Caco-2 (cell line): ENCODE measurements around the gene IL1RAPL2. TPM values are rescaled to one million over a fixed set of nuclear protein-coding genes. Genes with fewer than 3 reads are reported as not detected.

ENCODE experiments used
- BruUV-seq: library from RNA; stranded (reverse); fragments of 400-500 nt; replicated peaks from 2 replicates; lab custom pipeline; 2021; lab: Mats Ljungman, UMichigan
- CTCF ChIA-PET: fragments of 300-600 bp; sonication (Branson Sonifier 250); formaldehyde crosslinking; loops from one replicate; lab custom pipeline; 2022; ENCODE audit warnings: antibody characterized with exemption; lab: Charles Lee
- POLR2A ChIA-PET: fragments of 300-600 bp; sonication (Branson Sonifier 250); formaldehyde crosslinking; loops from one replicate; lab custom pipeline; 2022; ENCODE audit warnings: antibody characterized with exemption; lab: Charles Lee
- DNase-seq, 2 experiments: peaks; one replicate each; pipeline versions ENCODE4 v3.0.0 to v3.0.0-alpha.2; 2020 to 2022
- H3K27me3 ChIP-seq: replicated peaks from 2 replicates; pipeline ENCODE4 v1.6.0; 2011; ENCODE audit warnings: low read length; ENCODE audit not compliant: control insufficient read depth, insufficient read depth
- H3K36me3 ChIP-seq: 2 replicates; pipeline ENCODE4 v1.5.1; 2011; ENCODE audit warnings: low read length; ENCODE audit not compliant: control insufficient read depth, insufficient read depth
- H3K4me1 ChIP-seq: fragments of 250-450 bp; sonication (Bioruptor Pico); 2 replicates; pipeline ENCODE4 v1.5.1; 2020; ENCODE audit warnings: mild to moderate bottlenecking
- H3K4me3 ChIP-seq: 2 replicates; pipeline ENCODE4 v1.5.1; 2011; ENCODE audit warnings: low read depth, mild to moderate bottlenecking, control low read depth, low read length
- H3K9me3 ChIP-seq: fragments of 250-450 bp; sonication (Bioruptor Pico); 2 replicates; pipeline ENCODE4 v1.5.1; 2020; ENCODE audit warnings: mild to moderate bottlenecking, moderate library complexity
- H3K27ac Mint-ChIP-seq: one replicate; pipeline ENCODE4 v1.8.0; 2022; ENCODE audit warnings: mixed read lengths; ENCODE audit not compliant: unreplicated experiment
- H3K27me3 Mint-ChIP-seq: one replicate; pipeline ENCODE4 v1.8.0; 2022; ENCODE audit warnings: mixed read lengths; ENCODE audit not compliant: insufficient read depth, unreplicated experiment
- H3K36me3 Mint-ChIP-seq: one replicate; pipeline ENCODE4 v1.8.0; 2022; ENCODE audit warnings: mild to moderate bottlenecking, mixed read lengths; ENCODE audit not compliant: insufficient read depth, unreplicated experiment
- H3K4me1 Mint-ChIP-seq: one replicate; pipeline ENCODE4 v1.8.0; 2022; ENCODE audit warnings: low read depth, mixed read lengths; ENCODE audit not compliant: unreplicated experiment
- H3K4me3 Mint-ChIP-seq: one replicate; pipeline ENCODE4 v1.8.0; 2022; ENCODE audit warnings: mild to moderate bottlenecking, moderate library complexity, mixed read lengths; ENCODE audit not compliant: unreplicated experiment
- H3K9me3 Mint-ChIP-seq: one replicate; pipeline ENCODE4 v1.8.0; 2022; ENCODE audit warnings: mixed read lengths; ENCODE audit not compliant: unreplicated experiment
- intact Hi-C: fragments of 100-400 bp; cut with micrococcal nuclease; formaldehyde crosslinking; loops from one replicate; pipeline ENCODE4 v1.10.0; 2022; ENCODE audit not compliant: unreplicated experiment
- total RNA-seq: library from RNA; stranded (reverse); gene quantifications from 2 replicates; pipeline ENCODE4 v1.2.3, GENCODE V29; 2022
- TF ChIP-seq, protein P1 (sequence below), 2 experiments: fragments of 200-600 bp in 1 of 2; IDR thresholded peaks; 1 replicate in 1 of 2; 2 replicates in 1 of 2; pipeline versions ENCODE4 v1.5.1 to v1.8.0; 2011 to 2022; ENCODE audit warnings: antibody characterized with exemption in 1 of 2, control low read depth in 1 of 2, inconsistent platforms in 1 of 2, low read depth in 1 of 2, low read length in 1 of 2, mild to moderate bottlenecking in 1 of 2, moderate library complexity in 1 of 2; ENCODE audit not compliant: insufficient read depth in 1 of 2, severe bottlenecking in 1 of 2, unreplicated experiment in 1 of 2

The IL1RAPL2 gene
- total RNA-seq, 1 experiment from 2014 or later, result not detected

GRCh38 chrX:104929324-104929723, 363.3 kb downstream of the IL1RAPL2 start:
- H3K4me1 Mint-ChIP-seq, result no peaks in the 10 kb centered on the region
- H3K9me3 ChIP-seq, result no peaks in the 10 kb centered on the region
- no peak overlapping the region for H3K27ac Mint-ChIP-seq
- no peaks in the 10 kb centered on the region for H3K27me3 Mint-ChIP-seq
- intact Hi-C loops, result no loop called here
- no TSS peak for BruUV-seq
- ChIA-PET POLR2A (no interaction called here), CTCF (no interaction called here)
- H3K36me3 ChIP-seq, result no peaks in the 10 kb centered on the region
- no peak overlapping the region for H3K4me3 Mint-ChIP-seq
- no peaks in the 10 kb centered on the region for H3K27me3 ChIP-seq
- H3K4me1 ChIP-seq, result no peaks in the 10 kb centered on the region
- no peak for DNase-seq
- H3K36me3 Mint-ChIP-seq, result no peaks in the 10 kb centered on the region
- no peaks in the 10 kb centered on the region for H3K9me3 Mint-ChIP-seq
- no peak overlapping the region for H3K4me3 ChIP-seq
- TF ChIP-seq, protein P1, sequence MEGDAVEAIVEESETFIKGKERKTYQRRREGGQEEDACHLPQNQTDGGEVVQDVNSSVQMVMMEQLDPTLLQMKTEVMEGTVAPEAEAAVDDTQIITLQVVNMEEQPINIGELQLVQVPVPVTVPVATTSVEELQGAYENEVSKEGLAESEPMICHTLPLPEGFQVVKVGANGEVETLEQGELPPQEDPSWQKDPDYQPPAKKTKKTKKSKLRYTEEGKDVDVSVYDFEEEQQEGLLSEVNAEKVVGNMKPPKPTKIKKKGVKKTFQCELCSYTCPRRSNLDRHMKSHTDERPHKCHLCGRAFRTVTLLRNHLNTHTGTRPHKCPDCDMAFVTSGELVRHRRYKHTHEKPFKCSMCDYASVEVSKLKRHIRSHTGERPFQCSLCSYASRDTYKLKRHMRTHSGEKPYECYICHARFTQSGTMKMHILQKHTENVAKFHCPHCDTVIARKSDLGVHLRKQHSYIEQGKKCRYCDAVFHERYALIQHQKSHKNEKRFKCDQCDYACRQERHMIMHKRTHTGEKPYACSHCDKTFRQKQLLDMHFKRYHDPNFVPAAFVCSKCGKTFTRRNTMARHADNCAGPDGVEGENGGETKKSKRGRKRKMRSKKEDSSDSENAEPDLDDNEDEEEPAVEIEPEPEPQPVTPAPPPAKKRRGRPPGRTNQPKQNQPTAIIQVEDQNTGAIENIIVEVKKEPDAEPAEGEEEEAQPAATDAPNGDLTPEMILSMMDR (IDR thresholded peaks at IDR 0.05; ENCODE audit: insufficient read depth in 1 of 2, low read depth in 1 of 2, low read length in 1 of 2, severe bottlenecking in 1 of 2, unreplicated experiment in 1 of 2), result no peak

DNA sequence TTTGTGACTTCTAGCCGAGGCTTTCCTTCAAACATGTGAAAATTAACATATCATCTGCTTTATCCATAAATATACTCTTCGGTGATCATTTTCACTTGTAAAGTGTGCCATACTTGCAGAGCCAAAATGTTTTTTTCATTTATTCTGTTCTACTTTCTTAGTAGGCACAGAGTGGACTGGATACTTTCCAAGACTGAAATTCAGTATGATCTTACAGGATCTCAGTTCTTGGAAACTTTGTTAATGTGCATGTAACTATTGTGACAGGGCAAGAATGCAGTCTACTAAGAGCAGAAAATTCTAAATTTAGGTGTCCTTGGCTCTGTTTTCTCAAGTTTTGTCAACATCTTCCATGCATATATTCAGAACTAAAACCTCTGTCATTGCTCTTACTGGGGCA, 369.6 kb downstream of the IL1RAPL2 start:
- H3K9me3 Mint-ChIP-seq, result no peaks in the 10 kb centered on the region
- Histone ChIP-seq H3K4me1 (no peaks in the 10 kb centered on the region), H3K27me3 (no peaks in the 10 kb centered on the region), H3K36me3 (no peaks in the 10 kb centered on the region), H3K4me3 (no peak overlapping the region), H3K9me3 (no peaks in the 10 kb centered on the region)
- BruUV-seq, result no TSS peak
- H3K4me3 Mint-ChIP-seq, result no peak overlapping the region
- POLR2A ChIA-PET, result no interaction called here
- no peaks in the 10 kb centered on the region for H3K27me3 Mint-ChIP-seq
- intact Hi-C loops, result no loop called here
- H3K4me1 Mint-ChIP-seq, result no peaks in the 10 kb centered on the region
- TF ChIP-seq, protein P1 (IDR thresholded peaks at IDR 0.05; ENCODE audit: insufficient read depth in 1 of 2, low read depth in 1 of 2, low read length in 1 of 2, severe bottlenecking in 1 of 2, unreplicated experiment in 1 of 2), result no peak
- DNase-seq, result no peak
- no peaks in the 10 kb centered on the region for H3K36me3 Mint-ChIP-seq
- CTCF ChIA-PET, result no interaction called here
- no peak overlapping the region for H3K27ac Mint-ChIP-seq

GRCh38 chrX:104953251-104953650, 387.3 kb downstream of the IL1RAPL2 start:
- H3K27ac Mint-ChIP-seq, result no peak overlapping the region
- no TSS peak for BruUV-seq

More at GRCh38 chrX:104953251-104953650, 387.3 kb downstream of the IL1RAPL2 start:
- Histone ChIP-seq H3K27me3 (no peaks in the 10 kb centered on the region), H3K4me1 (no peaks in the 10 kb centered on the region), H3K9me3 (no peaks in the 10 kb centered on the region), H3K4me3 (no peak overlapping the region), H3K36me3 (no peaks in the 10 kb centered on the region)
- no peak for DNase-seq
- Mint-ChIP-seq H3K4me3 (no peak overlapping the region), H3K9me3 (no peaks in the 10 kb centered on the region), H3K27me3 (no peaks in the 10 kb centered on the region), H3K36me3 (no peaks in the 10 kb centered on the region), H3K4me1 (no peaks in the 10 kb centered on the region)
- ChIA-PET POLR2A (no interaction called here), CTCF (no interaction called here)
- intact Hi-C loops, result no loop called here
- TF ChIP-seq, protein P1 (IDR thresholded peaks at IDR 0.05; ENCODE audit: insufficient read depth in 1 of 2, low read depth in 1 of 2, low read length in 1 of 2, severe bottlenecking in 1 of 2, unreplicated experiment in 1 of 2), result no peak
